ENCODE measurements around the gene REELD1. TPM values are rescaled to one million over a fixed set of nuclear protein-coding genes. Genes with fewer than 3 reads are reported as not detected.

REELD1 gene
- polyA plus RNA-seq, 3 donors from 2014 or later: not detected

GRCh38 chr4:146237092-146237491 is 22.8 kb downstream of the REELD1 start:
- no peak for DNase-seq
- Mint-ChIP-seq H3K4me3 (no peak overlapping the region), H3K4me1 (peaks cover 0 to 4% of the 10 kb centered on the region in 2 donors), H3K27me3 (ENCODE audit: low read depth in 3 of 3) (peaks cover 3 to 12% (median 9%) of the 10 kb centered on the region in 3 donors), H3K36me3 (no peaks in the 10 kb centered on the region), H3K27ac (no peak overlapping the region), H3K9me3 (no peaks in the 10 kb centered on the region)

DNA sequence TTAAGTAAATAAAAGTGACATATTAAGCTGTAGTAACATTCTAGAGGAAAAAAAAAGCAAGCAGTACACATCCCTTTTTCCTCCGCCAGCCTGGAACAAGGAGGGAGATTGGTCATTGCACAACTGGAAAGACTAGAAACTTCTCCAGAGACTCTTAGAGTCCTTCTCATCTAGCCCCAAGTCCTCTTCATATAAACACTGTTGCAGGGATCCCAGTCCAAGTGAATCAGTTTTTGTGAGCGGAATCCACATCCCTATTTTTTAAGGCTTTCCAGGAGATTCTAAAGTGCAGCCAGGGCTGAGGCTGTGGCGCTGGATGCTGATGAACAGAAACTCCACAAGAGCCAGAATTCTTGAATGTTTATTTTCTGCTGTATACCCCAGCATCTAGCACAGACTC is 23.8 kb downstream of the REELD1 start:
- Mint-ChIP-seq H3K4me1 (peaks cover 0 to 4% of the 10 kb centered on the region in 2 donors), H3K27me3 (ENCODE audit: low read depth in 3 of 3) (peaks cover 3 to 12% (median 6%) of the 10 kb centered on the region in 3 donors), H3K27ac (no peak overlapping the region), H3K9me3 (no peaks in the 10 kb centered on the region), H3K36me3 (no peaks in the 10 kb centered on the region), H3K4me3 (no peak overlapping the region)
- DNase-seq: no peak

DNA sequence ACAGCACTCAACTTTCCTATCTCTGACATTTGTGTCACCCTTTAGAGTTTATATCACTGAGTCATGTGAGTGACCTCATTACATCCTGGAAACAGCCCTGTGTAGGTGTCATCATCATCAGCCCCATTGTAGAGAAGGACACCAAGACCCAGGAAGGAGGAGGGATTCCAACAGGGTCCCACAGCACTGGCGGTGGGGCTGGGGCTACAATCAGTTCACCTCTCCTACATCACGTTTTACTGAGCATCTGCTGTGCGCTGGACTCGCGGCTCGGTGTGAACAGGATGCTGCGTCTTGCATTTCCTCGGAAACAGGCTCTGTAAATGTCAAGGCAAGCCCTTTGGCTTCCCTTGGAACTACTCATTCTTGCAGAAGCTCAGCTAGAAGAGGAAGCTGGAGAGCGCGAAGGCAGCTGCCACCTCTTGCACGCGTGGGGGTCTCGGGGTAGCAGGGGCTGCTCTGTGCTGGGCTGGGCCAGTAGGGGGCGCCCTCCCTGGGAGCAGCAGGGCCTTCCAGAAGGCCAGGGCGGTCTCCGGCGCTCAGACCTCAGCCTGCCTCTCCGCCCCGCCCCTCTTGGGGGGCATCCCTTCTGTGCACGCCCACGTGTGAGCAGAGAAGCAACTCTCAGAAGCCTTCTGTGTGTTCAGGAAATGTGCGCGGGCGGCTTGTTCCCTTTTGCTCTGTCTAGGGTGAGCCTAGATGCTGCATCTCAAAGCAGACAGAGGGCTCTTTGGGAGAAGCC is 29.0 kb downstream of the REELD1 start:
- Mint-ChIP-seq H3K36me3 (no peaks in the 10 kb centered on the region), H3K4me3 (no peak overlapping the region), H3K9me3 (no peaks in the 10 kb centered on the region), H3K4me1 (peaks cover 0 to 4% of the 10 kb centered on the region in 2 donors), H3K27ac (no peak overlapping the region), H3K27me3 (ENCODE audit: low read depth in 3 of 3) (peaks cover 2 to 8% (median 4%) of the 10 kb centered on the region in 3 donors)
- DNase-seq: peak in 2 of 3 donors; percentile 9 to 18

GRCh38 chr4:146243883-146244277 is 29.5 kb downstream of the REELD1 start:
- no peak overlapping the region for H3K4me3 Mint-ChIP-seq
- H3K27ac Mint-ChIP-seq: no peak overlapping the region
- H3K27me3 Mint-ChIP-seq (ENCODE audit: low read depth in 3 of 3): peaks cover 2 to 8% (median 4%) of the 10 kb centered on the region in 3 donors
- H3K4me1 Mint-ChIP-seq: peaks cover 0 to 4% of the 10 kb centered on the region in 2 donors
- no peaks in the 10 kb centered on the region for H3K36me3 Mint-ChIP-seq
- DNase-seq: no peak
- no peaks in the 10 kb centered on the region for H3K9me3 Mint-ChIP-seq

- Mint-ChIP-seq H3K9me3 (no peaks in the 10 kb centered on the region), H3K4me3 (no peak overlapping the region), H3K4me1 (peaks cover 0 to 4% of the 10 kb centered on the region in 2 donors), H3K36me3 (peaks cover 0 to under 1% (median 0%) of the 10 kb centered on the region in 3 donors), H3K27ac (no peak overlapping the region), H3K27me3 (ENCODE audit: low read depth in 3 of 3) (peaks cover 0 to 8% (median 2%) of the 10 kb centered on the region in 3 donors)
- no peak for DNase-seq
These were observed 30.2 kb downstream of the REELD1 start for GRCh38 chr4:146244496-146244895.

- peaks cover 0 to 8% (median 2%) of the 10 kb centered on the region in 3 donors for H3K27me3 Mint-ChIP-seq (ENCODE audit: low read depth in 3 of 3)
- peaks cover 0 to 4% of the 10 kb centered on the region in 2 donors for H3K4me1 Mint-ChIP-seq
- H3K36me3 Mint-ChIP-seq: peaks cover 0 to 3% (median 0%) of the 10 kb centered on the region in 3 donors
- H3K9me3 Mint-ChIP-seq: no peaks in the 10 kb centered on the region
- no peak for DNase-seq
- no peak overlapping the region for H3K4me3 Mint-ChIP-seq
- H3K27ac Mint-ChIP-seq: no peak overlapping the region
These were observed 30.9 kb downstream of the REELD1 start for GRCh38 chr4:146245246-146245645.

DNA sequence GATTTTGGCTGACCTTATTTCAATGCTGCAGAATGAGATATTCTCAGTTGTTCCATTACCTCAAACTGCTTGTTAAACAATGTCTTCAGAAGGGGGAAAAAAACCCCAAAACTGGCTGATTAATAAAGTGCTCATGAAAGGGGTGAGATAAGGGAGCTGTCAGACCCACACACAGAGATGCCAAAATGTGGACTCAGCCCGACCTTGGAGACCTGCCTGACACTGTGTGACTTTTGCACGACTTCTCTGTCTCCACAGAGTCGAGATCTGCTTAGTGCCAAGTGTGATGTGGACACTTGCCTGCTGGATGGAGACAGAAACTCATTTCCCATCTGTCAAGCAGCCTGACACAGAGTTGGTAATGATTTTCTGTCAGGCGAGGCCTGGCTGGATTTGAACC is 31.5 kb downstream of the REELD1 start:
- DNase-seq: no peak
- Mint-ChIP-seq H3K27ac (no peak overlapping the region), H3K36me3 (peaks cover 0 to 3% (median 0%) of the 10 kb centered on the region in 3 donors), H3K9me3 (no peaks in the 10 kb centered on the region), H3K4me3 (no peak overlapping the region), H3K27me3 (ENCODE audit: low read depth in 3 of 3) (peaks cover 0 to 8% (median 2%) of the 10 kb centered on the region in 3 donors), H3K4me1 (peaks cover 0 to 4% of the 10 kb centered on the region in 2 donors)

DNA sequence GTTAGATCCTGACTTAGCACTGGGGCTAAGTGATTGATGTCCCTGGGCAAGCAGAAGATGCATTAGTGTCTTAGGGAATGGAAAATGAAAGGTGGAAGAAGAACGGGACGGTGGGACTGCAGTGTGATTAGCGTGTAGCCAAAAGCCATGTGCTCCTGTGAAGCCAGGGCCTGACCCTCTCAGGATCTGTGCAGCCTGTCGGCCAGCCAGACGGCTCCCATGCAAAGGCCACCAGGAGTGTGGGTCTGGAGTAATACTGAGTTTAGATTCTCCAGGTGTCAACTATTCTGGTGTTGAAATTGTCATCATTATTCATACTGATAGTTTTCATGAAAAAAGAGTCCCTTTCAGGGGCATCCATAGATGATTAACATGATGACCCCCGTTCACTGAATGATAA is 32.0 kb downstream of the REELD1 start:
- DNase-seq: no peak
- no peak overlapping the region for H3K27ac Mint-ChIP-seq
- H3K27me3 Mint-ChIP-seq (ENCODE audit: low read depth in 3 of 3): peaks cover 0 to 8% (median 2%) of the 10 kb centered on the region in 3 donors
- H3K4me1 Mint-ChIP-seq: peaks cover 0 to 4% of the 10 kb centered on the region in 2 donors
- no peak overlapping the region for H3K4me3 Mint-ChIP-seq
- peaks cover 0 to 3% (median 0%) of the 10 kb centered on the region in 3 donors for H3K36me3 Mint-ChIP-seq
- no peaks in the 10 kb centered on the region for H3K9me3 Mint-ChIP-seq

- no peak for DNase-seq
- H3K4me3 Mint-ChIP-seq: no peak overlapping the region
These were observed 33.0 kb downstream of the REELD1 start for GRCh38 chr4:146247356-146247755.

DNA sequence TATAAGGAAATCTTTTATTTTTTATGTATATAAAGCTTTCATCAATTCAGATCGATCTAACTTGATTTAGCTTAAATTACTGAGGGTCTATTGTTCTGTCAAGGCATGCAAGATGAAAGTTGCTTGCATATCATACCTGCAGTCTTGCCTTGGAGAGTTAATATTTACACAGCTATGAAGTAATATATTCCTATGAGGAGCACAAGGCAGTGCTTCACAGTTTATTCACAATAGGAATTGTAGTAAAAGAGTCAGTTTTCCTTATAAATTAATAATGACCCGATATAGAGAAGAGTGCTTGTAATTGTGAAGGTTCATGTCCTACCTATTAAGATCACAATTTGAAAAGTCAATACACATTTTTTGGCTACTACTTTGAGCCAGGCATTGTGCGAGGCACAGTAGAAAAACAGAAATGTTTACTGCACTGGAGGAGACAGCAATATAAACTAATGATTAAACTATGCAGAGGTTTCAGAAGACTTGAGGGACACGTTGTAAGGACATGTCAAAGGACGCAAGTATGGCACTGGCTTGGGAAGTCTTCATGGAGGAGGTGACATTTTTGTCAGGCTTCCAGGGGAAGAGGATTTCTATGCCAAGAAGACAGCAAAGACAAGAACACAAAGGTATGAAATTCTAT is 38.8 kb downstream of the REELD1 start:
- H3K9me3 Mint-ChIP-seq: no peaks in the 10 kb centered on the region
- no peaks in the 10 kb centered on the region for H3K4me1 Mint-ChIP-seq
- H3K27ac Mint-ChIP-seq: no peak overlapping the region
- no peak for DNase-seq
- H3K36me3 Mint-ChIP-seq: peaks cover 3 to 20% (median 5%) of the 10 kb centered on the region in 3 donors
- no peak overlapping the region for H3K4me3 Mint-ChIP-seq
- H3K27me3 Mint-ChIP-seq (ENCODE audit: low read depth in 3 of 3): no peaks in the 10 kb centered on the region

More at GRCh38 chr4:146247356-146247755, 33.0 kb downstream of the REELD1 start:
- H3K4me1 Mint-ChIP-seq: no peaks in the 10 kb centered on the region
- no peaks in the 10 kb centered on the region for H3K9me3 Mint-ChIP-seq
- H3K36me3 Mint-ChIP-seq: peaks cover 0 to 4% (median 3%) of the 10 kb centered on the region in 3 donors
- no peak overlapping the region for H3K27ac Mint-ChIP-seq
- H3K27me3 Mint-ChIP-seq (ENCODE audit: low read depth in 3 of 3): peaks cover 0 to 4% (median 2%) of the 10 kb centered on the region in 3 donors

DNA sequence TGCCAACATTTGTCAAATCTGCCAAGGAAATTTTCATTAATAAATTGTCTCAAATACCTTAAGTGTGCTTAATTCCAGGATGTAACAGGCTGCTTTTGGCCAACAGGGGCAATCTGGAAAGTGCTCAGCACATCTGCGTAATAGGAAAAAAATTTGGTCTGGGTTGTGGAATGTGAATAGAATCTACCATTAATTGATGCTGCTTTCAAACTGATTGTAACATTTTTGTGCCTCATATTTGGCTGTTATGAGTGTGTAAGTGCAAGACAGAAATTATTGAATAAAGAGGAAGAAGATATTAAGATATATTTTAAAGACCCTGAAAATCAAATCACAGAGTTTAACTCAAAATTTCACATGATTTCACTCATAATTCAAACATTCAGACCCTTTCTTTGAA is 41.1 kb downstream of the REELD1 start:
- H3K9me3 Mint-ChIP-seq: no peaks in the 10 kb centered on the region
- no peak overlapping the region for H3K27ac Mint-ChIP-seq
- H3K36me3 Mint-ChIP-seq: peaks cover 5 to 26% (median 12%) of the 10 kb centered on the region in 3 donors
- H3K27me3 Mint-ChIP-seq (ENCODE audit: low read depth in 3 of 3): no peaks in the 10 kb centered on the region
- H3K4me3 Mint-ChIP-seq: no peak overlapping the region
- no peak for DNase-seq
- no peaks in the 10 kb centered on the region for H3K4me1 Mint-ChIP-seq

- Mint-ChIP-seq H3K4me1 (no peaks in the 10 kb centered on the region), H3K9me3 (no peaks in the 10 kb centered on the region), H3K27ac (no peak overlapping the region), H3K4me3 (no peak overlapping the region), H3K27me3 (ENCODE audit: low read depth in 3 of 3) (no peaks in the 10 kb centered on the region), H3K36me3 (peaks cover 5 to 26% (median 12%) of the 10 kb centered on the region in 3 donors)
- no peak for DNase-seq
These were observed 41.5 kb downstream of the REELD1 start for GRCh38 chr4:146255874-146256273.

DNA sequence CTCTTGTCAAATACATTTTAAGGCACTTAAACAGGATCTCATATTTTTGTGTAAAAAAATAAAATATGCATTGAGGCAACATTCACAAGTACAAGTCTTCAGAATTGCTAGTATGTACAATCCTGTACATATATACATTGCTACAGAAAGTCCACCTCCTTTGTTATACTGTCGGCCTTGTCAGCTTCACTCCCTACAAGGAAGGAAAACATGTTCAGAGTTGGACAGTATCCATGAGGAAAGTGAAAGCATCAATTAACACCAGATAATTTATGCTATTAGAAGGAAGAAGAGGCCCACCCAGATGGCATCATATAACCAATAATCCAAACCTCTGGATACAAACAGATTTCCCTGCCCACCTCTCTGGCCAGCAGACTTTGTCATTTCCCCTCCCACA is 42.0 kb downstream of the REELD1 start:
- Mint-ChIP-seq H3K27ac (no peak overlapping the region), H3K9me3 (no peaks in the 10 kb centered on the region), H3K4me3 (no peak overlapping the region), H3K4me1 (no peaks in the 10 kb centered on the region), H3K27me3 (ENCODE audit: low read depth in 3 of 3) (no peaks in the 10 kb centered on the region), H3K36me3 (peaks cover 5 to 27% (median 14%) of the 10 kb centered on the region in 3 donors)
- DNase-seq: no peak

- H3K36me3 Mint-ChIP-seq: peaks cover 5 to 25% (median 25%) of the 10 kb centered on the region in 3 donors
- no peak overlapping the region for H3K27ac Mint-ChIP-seq
- DNase-seq: no peak
- H3K4me3 Mint-ChIP-seq: no peak overlapping the region
- peaks cover 0 to 1% (median 0%) of the 10 kb centered on the region in 3 donors for H3K27me3 Mint-ChIP-seq (ENCODE audit: low read depth in 3 of 3)
- no peaks in the 10 kb centered on the region for H3K9me3 Mint-ChIP-seq
- no peaks in the 10 kb centered on the region for H3K4me1 Mint-ChIP-seq
These were observed 43.2 kb downstream of the REELD1 start for GRCh38 chr4:146257511-146257910.
